Measurements from ENCODE around the gene FNDC3B.
"Not testable (repeated sequence)": the region's sequence is repeated elsewhere in the genome, so short reads cannot be mapped to it uniquely, and the experiment has no call there.

FNDC3B gene

GRCh38 chr3:172242471-172242870 lies 203.1 kb downstream of the FNDC3B start:
- DNase-seq: not testable (repeated sequence)

- not testable (repeated sequence) for DNase-seq
Observed at GRCh38 chr3:172243376-172243775, 204.0 kb downstream of the FNDC3B start.

- DNase-seq: no peak
Observed at GRCh38 chr3:172244011-172244410, 204.6 kb downstream of the FNDC3B start.

- DNase-seq: no peak
Observed at GRCh38 chr3:172245241-172245640, 205.9 kb downstream of the FNDC3B start.

- DNase-seq: no peak
Observed at GRCh38 chr3:172246107-172246844, 206.9 kb downstream of the FNDC3B start.

GRCh38 chr3:172247525-172248274 lies 208.3 kb downstream of the FNDC3B start:
- DNase-seq: no peak

GRCh38 chr3:172249039-172249438 lies 209.7 kb downstream of the FNDC3B start:
- no peak for DNase-seq

GRCh38 chr3:172251211-172251610 lies 211.8 kb downstream of the FNDC3B start:
- no peak for DNase-seq

GRCh38 chr3:172253200-172253599 lies 213.8 kb downstream of the FNDC3B start:
- DNase-seq: no peak

- no peak for DNase-seq
Observed at GRCh38 chr3:172254542-172254941, 215.2 kb downstream of the FNDC3B start.

- DNase-seq: not testable (repeated sequence)
Observed at GRCh38 chr3:172255321-172255720, 215.9 kb downstream of the FNDC3B start.

GRCh38 chr3:172256101-172256734 lies 216.8 kb downstream of the FNDC3B start:
- no peak for DNase-seq

- no peak for DNase-seq
Observed at GRCh38 chr3:172257648-172258400, 218.4 kb downstream of the FNDC3B start.

GRCh38 chr3:172258624-172259023 lies 219.2 kb downstream of the FNDC3B start:
- no peak for DNase-seq

GRCh38 chr3:172259111-172259541 lies 219.7 kb downstream of the FNDC3B start:
- no peak for DNase-seq

GRCh38 chr3:172259726-172260248 lies 220.4 kb downstream of the FNDC3B start:
- DNase-seq: no peak

GRCh38 chr3:172260381-172260780 lies 221.0 kb downstream of the FNDC3B start:
- no peak for DNase-seq

GRCh38 chr3:172261054-172261453 lies 221.7 kb downstream of the FNDC3B start:
- no peak for DNase-seq

GRCh38 chr3:172262991-172263608 lies 223.7 kb downstream of the FNDC3B start:
- DNase-seq: no peak

GRCh38 chr3:172263781-172264486 lies 224.6 kb downstream of the FNDC3B start:
- DNase-seq: no peak

- no peak for DNase-seq
Observed at GRCh38 chr3:172266103-172266502, 226.7 kb downstream of the FNDC3B start.

Data from T-helper 1 cell (primary cell).